ENCODE results near the gene RAB11A. TPM values are rescaled to one million over a fixed set of nuclear protein-coding genes. Genes with fewer than 3 reads are reported as not detected.
A peak's percentile ranks its signal among the peaks of the same experiment; 100 is the strongest.

The RAB11A gene
- total and polyA plus RNA-seq, 9 of the 15 experiments (the other 6 are each of a cell fraction or from before 2014, with no cell fraction given): 129 to 369 (median 245) TPM

- no peak for TF ChIP-seq TSHZ1 (CRISPR knock-in tag; IDR thresholded peaks at IDR 0.05)
- no peak for TF ChIP-seq TFAM (CRISPR knock-in tag; conservative IDR thresholded peaks at IDR 0.05)
- 0 out of 2 replicates have a peak, but pooled peaks have one; percentile 19 for TF ChIP-seq MAFK (IDR thresholded peaks at IDR 0.05; ENCODE audit: low read length)
- TF ChIP-seq SAFB (IDR thresholded peaks at IDR 0.05; ENCODE audit: borderline replicate concordance, low read depth, low read length): no peak
- no peak for TF ChIP-seq FOXO4 (CRISPR knock-in tag; IDR thresholded peaks at IDR 0.05)
- TF ChIP-seq SMARCB1 (IDR thresholded peaks at IDR 0.05; ENCODE audit: insufficient read length, low read depth): no peak
- no peak for TF ChIP-seq ARID2 (IDR thresholded peaks at IDR 0.05)
- TF ChIP-seq CHD2 (IDR thresholded peaks at IDR 0.05; ENCODE audit: low read depth, low read length): no peak
- TF ChIP-seq FOXJ2 (tag; IDR thresholded peaks at IDR 0.05): no peak
- TF ChIP-seq U2AF1 (optimal IDR thresholded peaks at IDR 0.05; ENCODE audit: low read depth, low read length): no peak
- no peak for TF ChIP-seq ZNF436 (CRISPR knock-in tag; IDR thresholded peaks at IDR 0.05)
- no peak for TF ChIP-seq ZFP91 (CRISPR knock-in tag; IDR thresholded peaks at IDR 0.05)
- no peak for TF ChIP-seq CGGBP1 (CRISPR knock-in tag; IDR thresholded peaks at IDR 0.05)
- TF ChIP-seq CREBBP (IDR thresholded peaks at IDR 0.05; ENCODE audit: low read depth, low read length): no peak
- TF ChIP-seq TFE3 (CRISPR knock-in tag; IDR thresholded peaks at IDR 0.05): no peak
- no peak for TF ChIP-seq MTA1 (IDR thresholded peaks at IDR 0.05; ENCODE audit: borderline replicate concordance)
- TF ChIP-seq ZNF134 (CRISPR knock-in tag; conservative IDR thresholded peaks at IDR 0.05): no peak; the same call in 1 of the 2 replicates
- no peak for TF ChIP-seq NFYB (IDR thresholded peaks at IDR 0.05; ENCODE audit: extremely low read depth, insufficient read length)
- TF ChIP-seq CXXC5 (CRISPR knock-in tag; IDR thresholded peaks at IDR 0.05): no peak; the same call in none of the 2 replicates
- TF ChIP-seq ZNF143 (CRISPR knock-in tag; IDR thresholded peaks at IDR 0.05): no peak
Measured at GRCh38 chr15:65832549-65833364, 36.5 kb upstream of the RAB11A start (continued).

Data from K562 (cell line).